GM19238 (cell line): Measurements from ENCODE around the gene STK32B.
"Not testable (repeated sequence)": the region's sequence is repeated elsewhere in the genome, so short reads cannot be mapped to it uniquely, and the experiment has no call there.

Experiments
- DNase-seq: peaks from one replicate; pipeline ENCODE4 v3.0.0; 2011; ENCODE audit warnings: low spot score; ENCODE audit not compliant: insufficient read length

STK32B gene

DNA sequence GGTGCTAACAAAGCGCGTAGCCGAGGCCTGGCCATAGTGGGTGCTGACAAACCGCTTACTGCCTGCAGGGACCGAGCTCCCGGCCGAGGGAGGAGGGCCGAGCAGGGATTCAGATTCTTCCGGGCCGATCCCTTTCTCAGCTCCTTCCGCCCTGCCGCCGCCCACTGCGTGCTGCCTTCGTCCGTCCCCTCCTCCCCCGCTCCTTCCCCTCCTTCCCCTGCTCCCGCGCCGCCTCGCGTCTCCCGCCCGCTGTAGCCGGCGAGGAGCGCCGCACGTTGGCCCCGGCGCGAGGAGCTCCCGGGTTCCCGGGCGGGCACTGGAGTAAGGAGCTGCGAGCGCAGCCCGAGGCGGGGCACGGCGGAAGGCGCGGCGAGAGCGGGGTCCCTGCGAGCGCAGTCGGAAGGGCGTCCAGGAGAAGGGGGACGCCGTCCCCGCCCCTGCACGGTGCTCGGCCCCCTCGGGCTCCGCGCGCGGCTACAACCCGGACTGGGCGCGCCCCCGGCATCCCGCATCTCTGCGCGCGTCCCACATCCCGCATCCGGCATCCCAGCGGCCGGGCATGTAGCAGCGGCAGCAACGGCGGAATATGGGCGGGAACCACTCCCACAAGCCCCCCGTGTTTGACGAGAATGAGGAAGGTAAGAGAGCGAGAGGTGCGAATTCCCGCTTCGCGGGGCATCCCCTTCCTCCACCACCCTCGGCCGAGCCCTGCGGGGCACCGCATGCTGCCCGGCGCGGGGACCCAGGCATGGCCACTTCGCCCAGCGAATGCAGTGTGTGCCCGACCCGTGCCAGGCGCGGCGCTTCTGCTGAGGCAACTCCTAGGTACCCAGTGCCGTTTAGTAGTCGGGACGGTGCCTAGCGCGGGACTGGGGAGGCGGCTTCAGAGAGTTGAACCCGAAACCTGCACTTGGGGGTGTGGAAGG, at the start of gene STK32B:
STK32B (plus strand) TSS at position 203 of the 926 bp plus-strand sequence.
- no peak for DNase-seq

DNA sequence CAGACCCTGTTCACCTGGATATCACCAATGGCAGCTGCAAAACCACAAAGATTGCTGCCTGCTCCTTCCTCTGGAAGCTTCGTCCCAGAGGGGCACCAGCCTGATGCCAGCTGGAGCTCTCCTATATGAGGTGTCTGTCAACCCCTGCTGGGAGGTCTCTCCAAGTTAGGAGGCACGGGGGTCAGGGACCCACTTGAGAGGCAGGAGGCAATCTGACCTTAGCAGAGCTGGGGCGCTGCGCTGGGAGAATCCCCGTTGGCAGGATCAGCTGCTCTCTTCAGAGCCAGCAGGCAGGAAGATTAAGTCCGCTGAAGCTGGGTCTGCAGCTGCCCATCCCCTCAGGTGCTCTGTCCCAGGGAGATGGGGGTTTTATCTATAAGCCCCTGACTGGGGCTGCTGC, 49.6 kb upstream of the STK32B start:
- DNase-seq: not testable (repeated sequence)

DNA sequence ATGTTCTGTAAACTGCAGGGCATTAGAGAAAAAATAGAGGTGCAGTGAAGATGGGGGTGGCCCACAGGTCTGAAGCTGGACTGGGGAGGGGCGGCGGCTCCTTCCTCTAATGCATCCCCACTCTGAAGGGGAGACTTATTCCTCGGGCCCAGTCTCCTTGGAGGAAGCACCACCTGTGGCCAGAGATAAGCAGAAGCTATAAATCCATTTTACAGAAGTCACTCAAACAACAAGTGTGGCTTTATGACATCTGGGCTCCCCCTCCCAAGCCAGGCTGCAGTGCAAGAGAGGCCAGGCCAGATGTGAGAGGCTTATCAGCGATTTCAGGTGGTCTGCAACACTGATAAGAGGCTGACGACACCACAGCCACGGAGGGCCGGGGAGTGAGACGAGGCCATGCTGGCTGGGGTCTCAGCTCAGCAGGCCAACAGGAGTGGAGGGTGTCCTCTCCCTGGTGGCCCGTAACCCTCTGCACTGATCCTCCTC, 47.9 kb upstream of the STK32B start:
- no peak for DNase-seq

DNA sequence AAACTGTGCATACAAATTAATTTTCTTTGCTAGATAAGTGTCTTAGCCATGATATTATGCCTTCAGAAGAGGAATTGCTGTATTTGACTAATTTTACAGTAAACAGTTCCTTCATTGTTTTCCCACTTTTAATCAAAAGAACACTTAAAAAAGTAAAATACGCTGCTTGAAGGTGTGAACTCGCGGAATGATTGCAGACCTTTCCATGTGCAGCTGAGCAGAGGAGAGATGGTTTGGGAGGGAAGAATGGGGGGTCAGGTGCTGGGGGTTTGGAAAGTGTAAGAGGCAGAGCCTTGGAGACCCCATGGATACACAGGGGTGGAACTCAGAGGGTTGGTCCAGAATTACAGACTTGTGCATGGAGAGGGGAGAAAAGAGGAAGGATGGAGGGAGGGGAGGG, 47.4 kb upstream of the STK32B start:
- DNase-seq: no peak

DNA sequence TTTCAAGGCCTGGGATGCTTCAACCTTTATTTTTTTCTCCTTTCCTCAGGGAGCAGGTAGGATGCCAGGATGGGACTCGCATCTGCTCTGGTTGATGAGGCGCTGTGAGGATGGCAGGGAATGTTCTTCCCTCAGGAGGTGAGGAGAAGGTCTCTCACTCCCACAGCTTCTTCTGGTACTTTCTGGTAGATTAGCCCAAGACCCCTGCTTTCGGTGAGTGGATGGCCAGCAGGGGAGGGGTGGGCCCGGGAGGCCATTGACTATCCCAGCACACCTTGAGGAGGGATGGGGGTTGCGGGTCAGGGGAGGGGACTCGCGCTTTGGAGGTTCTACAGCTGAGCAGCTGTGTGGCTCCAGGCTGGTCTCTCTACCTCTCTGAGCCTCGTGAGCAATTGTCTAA, 46.8 kb upstream of the STK32B start:
- DNase-seq: no peak

DNA sequence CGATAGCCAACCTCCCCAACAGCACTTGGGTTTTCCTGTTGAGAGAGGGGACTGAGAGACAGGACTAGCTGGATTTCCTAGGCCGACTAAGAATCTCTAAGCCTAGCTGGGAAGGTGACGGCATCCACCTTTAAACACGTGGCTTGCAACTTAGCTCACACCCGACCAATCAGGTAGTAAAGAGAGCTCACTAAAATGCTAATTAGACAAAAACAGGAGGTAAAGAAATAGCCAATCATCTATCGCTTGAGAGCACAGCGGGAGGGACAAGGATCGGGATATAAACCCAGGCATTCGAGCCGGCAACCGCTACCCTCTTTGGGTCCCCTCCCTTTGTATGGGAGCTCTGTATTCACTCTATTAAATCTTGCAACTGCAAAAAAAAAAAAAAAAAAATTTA, 44.3 kb upstream of the STK32B start:
- DNase-seq: not testable (repeated sequence)

DNA sequence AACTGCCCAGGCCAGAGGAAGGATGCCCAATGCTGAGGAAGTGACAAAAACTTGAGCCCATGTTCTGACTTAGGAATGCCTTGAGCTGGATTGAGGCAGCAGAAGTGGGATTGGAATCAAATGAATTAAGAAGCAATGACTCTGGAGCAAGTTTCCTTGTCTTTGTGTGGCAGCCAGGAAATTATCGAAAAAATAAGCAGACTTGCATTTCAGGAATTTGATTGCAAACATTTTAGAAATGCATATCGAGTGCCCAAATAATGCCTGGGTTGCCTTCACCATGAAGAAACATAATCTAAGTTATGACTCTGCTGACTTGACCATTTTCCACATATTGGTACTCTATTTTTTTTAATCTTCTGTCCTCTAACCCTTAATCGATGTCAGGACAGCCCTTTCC, 41.5 kb upstream of the STK32B start:
- DNase-seq: no peak

DNA sequence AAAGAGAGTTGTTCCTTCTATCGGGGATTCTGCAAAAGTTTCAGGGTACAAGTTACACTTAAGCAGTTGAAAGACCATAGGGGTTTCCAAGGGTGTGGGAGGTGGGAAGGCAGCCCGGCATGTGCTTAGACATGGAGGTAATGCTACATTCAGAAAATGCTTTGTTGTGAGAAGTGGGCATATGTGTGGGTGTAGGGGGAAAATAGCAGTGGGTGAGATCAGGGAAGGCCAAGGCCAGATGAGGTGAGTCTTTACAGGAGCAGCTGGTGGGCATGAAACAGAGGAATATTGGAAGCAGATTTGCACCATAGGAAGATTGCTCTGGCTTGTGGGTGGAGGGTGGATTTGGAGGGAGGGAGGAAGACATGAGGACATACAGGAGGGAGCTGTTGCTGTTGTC, 40.3 kb upstream of the STK32B start:
- no peak for DNase-seq

DNA sequence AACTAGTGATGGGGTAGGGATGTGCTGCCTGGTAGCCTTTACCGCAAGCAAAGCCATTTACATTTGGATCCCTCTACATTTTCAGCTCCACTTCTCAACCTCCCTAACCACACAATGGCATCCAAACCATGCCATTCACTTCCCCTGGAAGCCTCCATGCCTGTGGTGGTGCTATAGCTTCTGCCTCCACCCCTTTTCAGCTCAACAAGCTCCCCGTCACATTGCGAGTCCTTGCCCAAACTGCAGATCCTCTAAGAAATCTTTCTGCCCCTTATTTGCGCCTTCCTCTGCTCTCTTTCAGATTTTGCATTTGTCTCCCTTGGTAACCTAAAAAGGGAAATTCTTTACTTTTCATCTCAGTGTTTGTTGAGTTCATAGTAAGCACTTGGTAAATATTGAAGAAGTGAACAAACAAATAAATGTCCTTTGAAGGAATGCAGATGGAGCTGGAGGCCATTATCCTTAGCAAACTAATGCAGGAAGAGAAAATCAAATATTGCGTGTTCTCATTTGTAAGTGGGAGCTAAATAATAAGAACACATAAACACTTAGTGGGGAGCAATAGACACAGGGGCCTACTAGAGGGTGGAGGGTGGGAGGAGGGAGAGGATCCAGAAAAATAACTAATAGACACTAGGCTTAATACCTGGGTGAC, 38.9 kb upstream of the STK32B start:
- no peak for DNase-seq

DNA sequence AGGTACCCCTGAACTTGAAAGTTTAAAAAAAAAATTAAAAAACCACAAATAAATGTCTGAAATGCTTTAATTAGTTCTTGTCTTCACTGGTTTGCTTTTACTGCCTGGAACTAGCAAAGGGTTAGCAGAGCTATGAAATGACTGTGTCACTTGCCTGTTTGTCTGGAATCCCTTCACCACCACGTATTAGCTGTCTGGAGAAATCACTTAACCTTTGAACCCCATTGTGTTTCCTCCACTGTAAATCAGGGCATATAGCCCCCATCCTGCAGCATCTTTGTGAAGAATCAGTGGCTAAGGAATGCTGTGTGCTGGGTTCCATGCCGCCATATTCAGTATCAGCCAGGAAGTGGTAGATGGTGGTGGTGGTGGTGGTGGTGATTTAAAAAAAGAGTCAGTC, 38.3 kb upstream of the STK32B start:
- DNase-seq: no peak

DNA sequence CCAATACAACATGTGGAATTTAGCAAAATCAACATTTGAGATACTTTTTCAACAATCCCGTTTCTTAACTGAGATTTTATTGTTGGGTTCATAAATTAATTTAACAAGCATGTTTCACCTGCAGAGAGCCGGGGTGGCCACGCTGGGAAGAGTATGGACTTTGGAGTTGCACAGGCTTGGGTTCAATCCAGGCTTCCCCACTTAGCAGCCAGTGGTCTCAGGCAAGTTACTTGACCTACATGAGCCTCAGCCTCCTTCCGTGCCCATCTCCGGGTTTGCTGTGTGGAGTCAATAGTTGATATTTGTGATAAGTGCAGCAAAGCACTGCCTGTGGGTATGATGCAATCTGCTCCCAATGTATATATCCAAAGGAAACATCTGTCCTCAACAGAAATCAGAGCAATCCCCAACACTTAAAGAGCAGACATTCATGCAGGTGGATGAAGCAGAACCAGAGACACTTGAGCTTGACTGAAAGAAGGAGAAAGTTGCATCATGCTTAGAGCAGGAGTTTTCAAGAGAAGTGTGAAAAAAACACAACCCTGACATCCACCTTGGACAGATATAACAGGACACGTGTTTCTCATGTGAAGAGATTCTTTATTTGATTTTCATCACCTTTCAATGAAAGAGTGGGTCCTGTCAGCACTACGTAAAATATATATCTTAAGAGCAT, 37.1 kb upstream of the STK32B start:
- DNase-seq: no peak

DNA sequence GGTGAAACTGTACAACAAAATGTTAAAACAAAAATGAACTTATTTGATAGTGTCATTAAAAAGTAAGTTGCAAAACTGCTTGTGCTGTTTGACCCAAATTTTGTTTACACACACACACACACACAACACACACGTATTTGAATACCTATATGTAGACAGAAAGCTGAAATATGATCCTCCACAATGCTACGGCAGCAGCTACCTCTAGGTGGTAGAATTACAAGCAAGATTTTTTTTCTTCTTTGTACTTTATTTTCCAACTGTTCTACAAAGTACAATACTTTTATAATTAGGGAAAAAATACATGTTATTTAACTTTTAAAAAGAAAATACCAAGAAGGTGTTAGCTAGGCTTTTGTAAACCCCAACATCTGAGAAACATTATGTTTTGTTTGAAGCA, 33.2 kb upstream of the STK32B start:
- DNase-seq: no peak

DNA sequence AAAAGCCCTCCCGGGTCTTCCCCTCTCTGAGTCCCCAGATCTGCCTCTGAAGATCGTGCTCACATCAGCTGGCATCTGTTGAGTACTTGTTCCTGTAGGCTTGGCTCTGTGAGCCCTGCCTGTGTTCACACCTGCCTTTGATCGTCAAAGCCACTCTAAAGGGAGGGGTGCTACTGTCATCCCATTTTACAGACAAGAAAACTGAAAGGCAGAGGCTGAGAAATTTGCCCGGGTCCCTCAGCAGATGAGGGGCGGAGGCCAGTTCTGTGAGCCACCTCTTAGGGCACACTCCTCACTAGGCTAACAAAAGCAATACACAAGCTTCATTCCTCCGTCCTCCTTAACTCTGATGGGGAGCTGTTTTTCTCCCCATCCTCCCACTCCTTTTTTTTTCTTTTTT, 32.7 kb upstream of the STK32B start:
- DNase-seq: no peak

DNA sequence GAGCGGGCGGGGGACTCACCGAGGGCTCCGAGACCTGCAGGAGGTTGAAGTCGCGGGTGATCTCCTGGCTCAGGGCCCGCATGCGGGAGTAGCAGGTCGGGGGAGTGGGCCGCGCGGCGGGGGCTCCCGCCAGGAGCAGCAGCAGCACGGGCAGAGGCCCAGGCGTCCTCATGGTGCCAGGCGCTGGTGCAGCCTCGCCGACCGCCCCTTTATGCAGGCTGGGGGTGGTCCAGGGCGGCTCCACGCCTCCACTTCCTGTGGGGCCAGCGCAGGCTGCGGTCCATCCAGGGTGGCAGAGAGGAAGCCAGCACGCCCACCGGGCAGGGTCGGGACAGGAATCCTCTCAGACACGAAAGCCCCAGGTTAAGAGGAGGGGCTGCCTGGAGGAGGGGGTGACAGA, 32.0 kb upstream of the STK32B start, which contains the start of gene CYTL1:
CYTL1 (minus strand) TSS at position 185 of the 400 bp plus-strand sequence; CDS start at position 172, 13 bp downstream.
- no peak for DNase-seq

DNA sequence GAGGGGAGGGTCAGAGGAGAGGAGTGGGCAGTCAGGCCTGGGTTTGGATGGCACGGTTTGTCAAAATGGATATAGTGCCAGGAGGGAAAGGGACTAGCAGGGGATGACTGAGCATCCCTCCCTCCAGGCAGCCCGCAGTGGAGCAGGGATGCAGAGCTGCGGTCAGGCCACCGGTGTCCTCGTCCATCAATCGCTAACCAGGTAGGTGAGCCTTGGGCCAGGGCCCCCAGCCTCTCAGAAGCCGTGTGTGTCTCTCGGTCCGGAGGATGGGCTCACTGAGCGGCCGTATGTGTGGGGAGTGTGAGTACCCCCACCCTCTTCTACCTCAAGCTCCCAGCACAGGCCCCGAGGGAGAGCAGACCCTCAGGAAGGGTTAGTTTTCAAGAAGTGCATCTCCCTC, 31.5 kb upstream of the STK32B start:
- DNase-seq: no peak

DNA sequence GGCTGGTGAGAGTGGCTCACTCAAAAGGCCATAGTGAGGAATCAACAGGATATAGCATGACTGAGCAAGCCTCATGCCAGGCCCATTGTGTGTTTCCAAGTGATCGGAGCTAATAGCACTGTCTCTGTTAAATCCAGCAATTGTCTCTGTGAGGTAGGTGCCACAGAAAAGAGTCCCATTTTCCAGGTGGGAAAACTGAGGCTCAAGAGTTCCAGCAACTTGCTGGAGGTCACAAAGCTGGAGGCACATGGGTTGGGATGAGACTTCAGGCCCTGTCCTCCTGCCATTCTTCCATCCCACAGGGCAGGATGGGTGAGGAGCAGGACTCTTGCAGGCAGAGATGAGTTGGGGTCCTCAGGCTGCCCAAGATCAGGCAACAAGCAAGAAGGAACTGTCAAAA, 30.9 kb upstream of the STK32B start:
- DNase-seq: no peak

DNA sequence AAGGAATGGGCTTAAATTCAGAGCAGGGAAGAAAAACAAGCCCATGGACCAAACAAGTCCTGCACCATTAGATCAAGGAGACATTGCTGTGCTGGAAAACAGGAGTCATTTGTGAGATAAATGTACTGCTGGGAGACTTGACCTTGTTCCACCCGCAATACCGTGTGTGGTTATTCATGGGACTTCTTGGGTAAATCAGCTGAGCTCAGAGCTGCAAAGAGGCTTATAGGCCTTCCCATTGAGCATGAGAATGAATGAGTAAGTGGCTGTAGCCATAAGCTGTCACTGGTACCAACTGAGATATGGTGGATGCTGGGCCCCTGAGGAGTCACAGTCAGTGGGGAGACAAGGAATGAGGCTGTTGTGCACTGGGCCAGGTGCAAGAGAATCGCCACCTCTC, 29.7 kb upstream of the STK32B start:
- DNase-seq: no peak

DNA sequence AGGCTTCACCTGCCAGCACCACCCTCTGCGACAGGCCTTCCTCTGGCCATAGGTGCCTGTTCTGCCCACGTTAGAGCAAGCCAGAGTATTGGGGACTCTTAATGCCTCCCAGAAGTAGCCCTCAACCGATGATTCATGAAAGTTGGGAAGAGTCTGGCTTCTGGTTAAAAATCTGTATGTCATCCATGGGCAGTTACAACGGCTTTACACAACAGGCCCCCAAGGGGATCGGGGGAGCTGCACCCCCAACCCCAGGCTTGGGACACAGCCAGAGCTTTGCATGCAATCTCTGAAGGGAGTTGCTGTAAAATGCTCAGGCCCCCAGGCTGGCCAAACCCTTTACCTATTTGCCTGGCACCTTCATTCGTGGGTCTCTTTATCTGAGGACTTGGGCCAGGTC, 26.6 kb upstream of the STK32B start:
- DNase-seq: no peak

DNA sequence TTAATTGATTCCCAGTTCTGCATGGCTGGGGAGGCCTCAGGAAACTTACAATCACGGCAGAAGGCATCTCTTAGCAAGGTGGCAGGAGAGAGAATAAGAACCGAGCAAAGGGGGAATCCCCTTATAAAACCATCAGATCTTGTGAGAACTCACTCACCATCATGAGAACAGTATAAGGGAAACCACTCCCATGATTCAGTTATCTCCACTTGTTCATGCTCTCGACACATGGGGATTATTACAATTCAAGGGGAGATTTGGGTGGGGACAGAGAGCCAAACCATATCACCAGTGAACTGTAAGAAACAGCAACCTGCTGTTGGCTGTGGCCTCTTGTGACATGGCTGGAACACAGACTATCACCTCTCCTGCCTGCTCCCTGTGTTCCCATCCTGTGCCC, 24.9 kb upstream of the STK32B start:
- no peak for DNase-seq

DNA sequence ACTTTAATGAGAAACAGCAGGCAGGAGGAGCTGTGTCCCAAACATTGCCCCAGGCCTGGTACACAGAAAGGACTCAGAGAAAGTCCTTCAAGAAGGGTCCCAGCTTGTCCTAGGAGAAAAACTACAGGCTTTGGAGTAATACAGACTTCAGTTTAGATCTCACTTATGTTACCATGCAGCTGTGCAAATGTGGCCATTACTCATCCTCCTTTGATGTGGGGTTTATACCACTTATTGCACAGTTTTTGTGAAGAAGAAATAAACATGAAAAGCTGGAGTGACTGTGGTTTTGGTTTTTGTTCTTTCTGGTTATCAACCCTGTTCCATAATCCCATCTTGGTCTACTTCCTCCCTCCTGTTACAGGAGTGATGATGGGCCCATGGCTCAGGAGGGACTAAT, 23.9 kb upstream of the STK32B start:
- no peak for DNase-seq

DNA sequence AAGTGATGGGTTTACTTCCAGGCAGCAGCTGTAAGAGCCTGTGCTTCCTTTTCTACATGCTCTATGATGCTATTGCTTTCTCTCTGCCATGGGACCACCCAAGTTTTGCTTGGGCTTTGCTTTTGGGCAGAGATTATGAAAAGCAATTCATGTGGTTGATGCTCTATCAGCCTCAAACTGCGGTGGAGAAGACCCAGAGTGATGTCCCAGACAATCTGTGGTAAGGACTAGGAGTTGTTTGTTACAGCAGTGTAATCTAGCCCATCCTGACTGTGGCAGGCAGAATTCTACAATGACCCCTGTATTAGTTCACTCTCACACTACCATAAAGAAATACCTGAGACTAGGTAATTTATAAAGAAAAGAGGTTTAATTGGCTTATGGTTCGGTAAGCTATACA, 22.8 kb upstream of the STK32B start:
- no peak for DNase-seq

DNA sequence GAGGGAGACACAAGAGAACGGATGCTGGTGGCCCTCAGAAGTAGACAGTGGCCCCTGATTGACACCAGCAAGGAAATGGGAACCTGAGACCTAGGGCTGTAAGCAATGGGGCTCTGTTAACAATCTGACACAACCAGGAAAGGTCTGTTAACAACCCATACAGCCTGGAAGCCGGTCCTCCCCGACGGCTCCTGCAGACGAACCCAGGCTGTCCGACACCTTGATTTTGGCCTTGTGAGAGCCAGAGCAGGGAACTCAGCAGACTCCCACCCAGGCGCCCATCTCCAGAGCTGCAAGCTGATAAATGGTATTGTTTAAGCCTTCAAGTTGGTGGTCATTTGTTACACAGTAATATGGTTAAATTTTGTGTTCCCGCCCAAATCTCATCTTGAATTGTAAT, 21.8 kb upstream of the STK32B start:
- no peak for DNase-seq
